SIG-M5 (cell line): ENCODE measurements around the gene PIAS4.

Experiments used
- DNase-seq: peaks from one replicate; lab custom pipeline; 2025; lab: John Stamatoyannopoulos, UW

The PIAS4 gene

DNA sequence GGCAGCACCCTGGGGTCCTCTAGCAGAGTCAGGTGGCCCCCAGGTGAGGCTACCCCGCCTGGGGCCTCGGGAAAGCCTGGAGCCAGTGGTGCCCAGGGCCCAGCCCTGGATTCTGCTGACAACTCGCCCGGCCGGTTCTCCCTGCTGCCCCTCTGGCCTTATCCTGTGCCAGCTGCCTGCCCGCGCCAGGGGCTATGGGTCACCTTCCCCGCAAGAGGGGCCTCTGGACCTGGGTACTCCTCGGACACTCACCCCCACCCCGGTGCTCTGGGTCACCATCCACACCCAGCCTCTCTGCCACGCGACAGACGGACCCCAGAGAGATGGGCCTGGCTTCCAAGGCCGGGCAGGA lies 35.2 kb downstream of the PIAS4 start:
- no peak for DNase-seq

DNA sequence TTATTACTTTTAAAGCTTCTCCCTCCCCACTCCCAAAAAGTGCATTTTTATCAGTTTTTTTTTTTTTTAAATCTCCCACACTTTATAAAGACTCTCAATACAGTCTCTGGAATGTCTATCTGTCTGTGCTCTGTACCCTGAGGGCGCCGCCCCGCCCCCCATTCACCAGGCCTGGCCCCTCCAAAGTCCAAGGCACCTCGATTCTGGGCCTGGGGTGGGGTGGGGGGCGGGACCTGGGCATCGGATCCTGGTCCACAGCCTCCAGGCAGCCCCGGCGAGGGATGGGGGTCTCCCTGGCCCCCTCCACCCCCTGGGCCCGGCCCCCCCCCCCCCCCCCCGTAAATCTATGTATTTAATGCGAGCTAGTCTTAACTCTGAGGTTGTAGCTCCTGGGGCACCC lies 35.9 kb downstream of the PIAS4 start:
- no peak for DNase-seq

DNA sequence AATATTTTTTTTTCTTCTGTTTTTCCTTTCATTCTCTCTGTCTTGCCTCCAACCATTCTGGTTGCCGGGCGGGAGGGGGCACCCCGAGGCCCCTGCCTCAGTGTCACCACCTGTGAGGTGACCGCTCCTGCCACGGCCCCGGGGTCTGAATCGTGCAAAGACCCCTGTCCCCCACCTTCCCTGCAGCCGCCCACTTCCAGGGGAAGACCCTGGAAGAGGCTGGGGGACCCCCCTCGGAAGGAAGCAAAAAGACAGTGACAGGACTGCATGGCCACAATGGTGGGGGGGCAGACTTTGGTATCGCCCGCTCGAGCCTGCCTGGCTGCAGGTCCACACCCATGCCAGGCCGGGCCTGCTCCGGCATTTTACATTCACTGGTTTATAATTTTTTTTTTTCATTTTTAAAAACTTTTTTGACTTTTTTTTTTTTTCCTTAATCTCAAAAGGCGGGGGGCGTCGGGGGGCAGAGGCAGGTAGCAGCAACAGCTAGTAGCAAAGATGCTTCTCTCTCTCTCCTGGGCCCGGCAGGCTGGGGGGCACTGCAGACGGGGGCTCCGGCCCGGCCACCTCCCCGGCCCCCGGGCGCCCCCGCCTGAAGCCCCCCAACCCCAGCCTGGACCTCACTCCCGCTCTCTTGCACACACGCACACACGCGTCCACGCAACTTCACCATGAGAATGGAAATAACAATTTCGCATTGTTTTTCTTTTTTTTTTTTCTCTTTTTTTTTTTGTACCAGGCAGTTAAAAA lies 36.6 kb downstream of the PIAS4 start:
- no peak for DNase-seq

DNA sequence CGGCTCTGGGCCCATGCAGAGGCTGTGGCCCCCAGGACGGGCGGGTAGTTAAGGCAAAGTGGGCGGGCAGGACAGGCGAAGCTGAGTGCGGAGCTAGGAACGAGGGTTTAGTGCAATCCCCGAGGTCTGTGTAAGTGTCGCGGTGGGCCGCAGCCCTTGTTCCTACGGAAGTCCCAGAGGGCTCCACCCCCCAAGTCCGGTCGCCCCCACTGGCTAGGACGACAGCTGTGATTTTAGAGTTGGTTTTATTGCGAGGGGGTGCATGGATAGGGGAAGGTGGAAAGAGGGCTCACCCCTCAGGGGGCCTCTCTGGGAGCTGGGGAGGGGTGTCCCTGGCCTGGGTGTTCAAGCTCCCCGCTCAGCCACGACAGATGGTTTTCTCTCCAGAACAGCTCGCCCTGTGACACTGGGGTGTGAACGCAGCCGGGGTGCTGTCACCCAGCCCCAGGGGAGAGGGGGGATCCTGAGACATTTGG lies 37.5 kb downstream of the PIAS4 start:
- DNase-seq, result no peak

DNA sequence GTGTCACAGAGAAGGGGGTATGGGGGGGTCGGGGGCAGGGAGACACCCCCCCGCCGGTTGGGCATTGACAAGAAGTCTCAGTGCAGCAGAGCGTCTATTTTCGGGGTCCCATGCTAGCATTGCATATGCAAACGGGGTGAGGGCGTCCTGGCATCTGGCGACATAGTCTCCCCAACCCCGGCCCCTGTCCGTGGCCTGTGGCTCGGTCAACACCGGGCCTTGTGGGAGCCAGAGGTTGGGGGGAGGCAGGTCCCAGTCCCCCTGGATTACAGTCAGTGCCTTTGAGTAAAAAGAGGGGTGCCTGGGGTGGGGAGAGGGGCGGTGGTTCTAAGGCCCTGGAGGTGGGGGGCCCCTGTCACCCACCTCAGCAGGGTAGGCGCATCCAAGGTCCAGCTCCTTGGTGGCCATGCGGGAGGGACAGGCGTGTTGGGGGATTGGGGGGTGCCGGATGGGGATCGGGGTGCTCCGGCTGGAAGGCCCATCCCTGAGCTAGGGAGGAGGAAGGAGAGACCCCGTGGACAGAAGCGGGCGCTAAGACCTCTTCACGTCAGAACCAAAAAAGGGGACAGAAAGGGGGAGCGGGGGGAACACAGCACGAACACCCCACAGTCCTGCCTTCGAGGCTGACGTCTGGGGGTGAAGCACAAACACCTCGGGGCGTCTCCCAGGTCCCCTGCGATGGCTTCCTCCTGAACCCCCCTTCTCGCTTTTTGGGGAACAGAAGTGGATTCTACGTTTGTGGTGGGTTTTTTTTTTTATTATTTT lies 38.2 kb downstream of the PIAS4 start:
- no peak for DNase-seq

DNA sequence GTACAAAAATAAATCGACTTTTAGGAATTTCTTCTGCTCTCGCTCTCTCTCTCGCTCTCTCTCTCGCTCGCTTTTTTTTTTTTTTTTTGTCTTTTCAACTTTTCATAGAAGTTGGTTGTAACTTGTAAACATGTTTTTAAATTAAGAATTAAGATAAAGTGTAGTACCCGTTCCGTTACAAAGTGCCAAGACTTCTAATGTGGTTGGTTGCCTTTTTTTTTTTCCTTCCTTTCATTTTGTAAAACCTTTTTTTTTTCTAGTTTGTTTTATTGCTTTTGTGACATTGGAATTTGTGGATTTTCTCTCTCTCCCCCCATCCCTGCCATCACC lies 38.8 kb downstream of the PIAS4 start:
- DNase-seq, result no peak

DNA sequence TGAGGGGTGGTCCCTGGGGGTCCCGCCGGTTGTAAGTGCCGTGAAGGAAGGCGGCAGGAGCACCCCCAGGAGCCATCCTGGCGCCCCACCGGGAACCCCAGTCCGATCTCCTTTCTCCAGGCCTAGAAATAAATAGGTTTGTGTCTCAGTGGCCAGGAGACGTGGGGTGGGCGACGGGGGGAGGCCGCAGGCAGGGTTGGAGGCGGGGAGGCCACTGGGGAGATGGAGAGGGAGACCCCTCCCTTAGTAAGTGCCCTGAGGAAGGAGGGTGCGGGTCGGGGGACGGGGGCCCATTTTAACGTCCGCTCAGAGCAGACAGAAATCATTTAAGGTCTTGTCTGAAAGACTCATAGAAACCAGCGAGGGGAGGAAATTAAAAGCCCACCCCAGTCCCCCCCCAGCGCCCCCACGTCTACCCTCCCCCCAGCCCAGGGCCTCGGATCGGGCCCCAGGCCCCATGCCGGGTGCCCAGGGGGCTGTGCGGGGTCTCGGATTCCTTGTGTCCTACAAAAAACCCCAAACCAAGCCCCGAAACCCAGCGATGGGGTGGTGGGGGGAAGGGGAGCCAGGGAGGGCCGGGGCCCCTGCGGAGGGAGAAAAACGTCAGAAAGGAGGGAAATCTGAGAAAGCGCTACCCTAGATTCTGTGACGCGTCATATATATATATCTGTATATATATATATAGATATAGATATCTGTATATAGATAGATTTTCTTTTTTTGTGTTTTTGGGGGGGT lies 39.6 kb downstream of the PIAS4 start:
- DNase-seq, result no peak

DNA sequence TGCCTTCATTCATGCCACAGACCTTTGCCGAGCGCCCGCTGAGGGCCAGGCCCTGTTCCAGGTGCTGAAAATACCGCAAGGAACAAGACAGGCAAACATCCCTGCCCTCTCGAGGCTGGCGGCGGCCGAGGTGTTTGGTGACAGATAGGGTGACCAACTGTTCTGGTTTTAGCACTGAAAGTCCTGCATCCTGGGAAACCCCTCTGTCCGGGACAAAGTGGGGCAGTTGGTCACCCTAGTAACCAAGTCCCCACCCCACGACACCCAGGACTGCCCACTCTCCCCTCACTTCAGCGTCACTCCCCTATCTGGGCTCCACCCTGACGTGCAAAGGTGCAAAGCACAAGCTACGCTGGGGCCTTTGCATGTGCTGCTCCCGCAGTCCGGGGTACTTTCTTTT lies 41.9 kb downstream of the PIAS4 start:
- DNase-seq, result no peak

DNA sequence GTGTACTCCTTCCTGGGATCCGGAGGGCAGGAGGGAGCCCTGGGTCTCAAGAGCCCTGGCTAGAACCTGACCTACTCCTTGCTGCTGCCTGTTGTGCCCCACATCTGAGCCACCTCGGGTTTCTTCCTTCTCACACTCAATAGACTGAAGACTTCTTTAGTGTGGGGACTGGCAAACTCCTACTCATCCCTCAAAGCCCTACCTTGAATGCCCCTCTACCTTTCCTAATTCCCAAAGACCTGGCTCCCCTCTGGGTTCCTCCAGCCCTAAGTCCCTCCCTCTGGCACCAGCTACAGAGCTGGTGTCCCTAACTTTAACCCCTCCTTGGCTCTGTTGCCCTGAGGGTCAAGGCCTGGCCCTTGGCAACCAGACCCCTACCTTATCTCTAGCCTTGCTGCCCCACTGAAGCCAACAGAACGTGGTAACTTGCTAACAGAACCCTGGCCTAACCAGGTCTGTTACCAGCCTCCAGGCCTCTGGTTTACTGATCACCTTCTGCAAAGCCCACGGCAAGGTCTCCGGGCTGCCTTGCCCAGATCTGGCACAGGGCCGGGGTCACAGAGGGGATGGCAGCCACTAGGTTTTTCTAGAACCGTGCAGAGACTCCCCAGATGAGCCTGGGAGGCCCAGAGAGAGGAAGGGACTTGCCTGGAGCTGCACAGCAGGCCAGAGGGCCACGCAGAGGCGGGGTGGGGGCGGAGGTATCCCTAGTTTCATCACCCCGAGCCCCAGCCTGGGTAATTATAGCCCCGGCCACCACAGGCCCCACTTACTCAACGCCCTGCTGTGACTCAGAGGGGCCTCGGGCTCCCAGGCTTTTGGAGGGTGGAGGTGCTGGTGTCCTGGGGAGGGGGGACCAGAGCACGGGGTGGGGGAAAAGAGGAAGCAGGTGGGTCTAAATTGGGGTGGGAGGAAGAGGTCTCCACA lies 43.9 kb downstream of the PIAS4 start:
- DNase-seq, result peak; percentile 74

DNA sequence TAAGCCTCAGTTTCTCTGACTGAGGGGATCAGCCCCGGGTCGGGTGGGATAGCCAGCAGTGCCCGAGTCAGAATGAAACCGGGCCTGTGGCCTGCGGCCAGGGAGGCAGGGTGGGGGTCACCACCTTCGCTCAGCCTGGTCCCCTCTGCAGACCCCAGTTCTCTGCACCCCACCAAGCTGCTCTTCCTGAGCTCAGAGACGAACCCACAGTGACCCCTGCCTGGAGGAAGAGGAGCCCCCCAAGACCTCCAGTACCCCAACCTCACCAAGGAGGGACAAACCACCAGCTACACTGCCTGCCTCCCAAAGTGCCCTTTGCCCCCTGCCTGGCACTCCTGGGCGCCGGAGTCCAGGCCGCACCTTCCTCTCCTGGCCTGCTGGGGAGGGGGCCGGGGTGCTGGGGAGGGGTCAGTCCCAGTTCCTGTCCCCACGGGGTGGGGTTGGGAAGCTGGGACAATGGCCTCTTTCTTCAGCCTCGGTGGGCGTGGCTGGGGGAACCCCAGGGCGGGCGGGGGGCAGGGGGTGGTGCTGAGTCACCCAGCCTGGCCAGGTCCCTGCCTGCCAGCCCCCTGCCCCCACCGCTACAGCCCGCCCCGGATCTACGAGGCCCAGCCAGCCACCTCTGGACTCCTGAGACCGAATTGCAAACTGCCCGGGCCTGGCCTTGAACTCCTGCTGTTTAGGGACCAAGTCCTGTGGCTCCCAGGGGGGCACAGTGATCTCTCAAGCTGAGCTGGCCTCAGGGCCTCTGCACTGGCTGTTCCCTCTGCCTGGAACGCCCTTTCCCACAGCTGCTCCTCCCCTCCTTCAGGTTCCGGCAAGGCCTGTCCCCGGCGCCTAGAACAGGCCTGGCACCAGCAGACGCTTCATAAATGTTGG lies 44.8 kb downstream of the PIAS4 start:
- no peak for DNase-seq

DNA sequence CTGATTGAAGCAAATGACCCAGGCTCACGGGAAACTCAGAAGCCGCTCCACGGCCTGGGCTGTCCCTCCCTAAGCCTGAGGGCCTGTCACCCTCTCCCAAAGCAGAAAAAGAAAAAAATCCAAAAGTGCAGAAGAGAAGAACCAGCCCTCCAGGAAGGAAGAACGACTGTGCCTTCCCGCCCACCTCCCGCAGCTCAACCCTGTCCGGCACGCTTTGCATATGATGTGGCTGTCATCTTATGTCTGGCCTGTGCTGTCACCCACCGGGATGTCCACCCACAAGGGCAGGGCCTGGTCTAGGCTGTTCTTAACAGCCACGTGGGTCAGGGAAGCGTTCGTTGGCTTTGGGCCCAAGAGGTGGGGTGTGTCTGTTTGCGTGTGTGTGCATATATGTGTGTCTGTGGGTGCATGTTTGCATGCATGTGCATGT lies 45.5 kb downstream of the PIAS4 start:
- no peak for DNase-seq

DNA sequence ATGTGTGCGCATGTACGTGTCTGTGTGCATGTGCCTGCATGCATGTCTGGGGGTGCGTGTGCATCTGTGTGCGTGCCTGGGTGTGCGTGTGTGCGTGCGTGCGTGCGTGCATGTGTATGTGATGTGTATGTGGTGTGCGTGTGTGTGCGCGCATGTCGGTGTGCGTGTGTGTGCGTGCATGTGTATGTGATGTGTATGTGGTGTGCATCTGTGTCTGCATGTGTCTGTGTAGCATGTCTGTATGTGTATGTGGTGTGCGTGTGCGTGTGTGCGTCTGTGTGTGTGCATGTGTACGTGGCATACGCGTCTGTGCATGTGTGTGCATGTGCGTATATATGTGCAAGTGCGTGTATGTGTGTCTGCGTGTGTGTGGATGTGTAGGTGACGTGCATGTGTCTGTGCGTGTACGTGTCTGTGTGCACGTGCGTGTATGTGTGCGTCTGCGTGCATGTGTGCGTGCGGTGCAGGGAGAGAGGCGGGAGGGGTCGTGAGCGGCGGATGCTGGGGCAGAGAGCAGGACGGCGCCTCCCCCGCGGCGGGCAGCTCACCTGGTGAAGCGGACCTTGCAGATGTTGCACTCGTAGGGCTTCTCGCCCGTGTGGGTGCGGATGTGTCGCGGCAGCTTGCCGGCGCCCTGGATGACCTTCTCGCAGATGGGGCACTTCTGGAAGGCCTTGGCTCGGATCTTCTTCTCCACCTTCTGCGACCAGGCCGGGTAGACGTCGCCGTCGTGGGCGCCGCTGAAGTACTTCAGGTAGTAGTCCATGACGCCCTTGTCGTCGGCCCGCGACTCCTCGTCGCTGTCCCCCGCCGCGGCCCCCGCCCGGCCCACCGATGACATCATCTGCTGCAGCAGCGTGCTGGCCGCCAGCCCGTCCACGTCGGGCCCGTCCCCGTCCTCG lies 46.1 kb downstream of the PIAS4 start:
- no peak for DNase-seq

DNA sequence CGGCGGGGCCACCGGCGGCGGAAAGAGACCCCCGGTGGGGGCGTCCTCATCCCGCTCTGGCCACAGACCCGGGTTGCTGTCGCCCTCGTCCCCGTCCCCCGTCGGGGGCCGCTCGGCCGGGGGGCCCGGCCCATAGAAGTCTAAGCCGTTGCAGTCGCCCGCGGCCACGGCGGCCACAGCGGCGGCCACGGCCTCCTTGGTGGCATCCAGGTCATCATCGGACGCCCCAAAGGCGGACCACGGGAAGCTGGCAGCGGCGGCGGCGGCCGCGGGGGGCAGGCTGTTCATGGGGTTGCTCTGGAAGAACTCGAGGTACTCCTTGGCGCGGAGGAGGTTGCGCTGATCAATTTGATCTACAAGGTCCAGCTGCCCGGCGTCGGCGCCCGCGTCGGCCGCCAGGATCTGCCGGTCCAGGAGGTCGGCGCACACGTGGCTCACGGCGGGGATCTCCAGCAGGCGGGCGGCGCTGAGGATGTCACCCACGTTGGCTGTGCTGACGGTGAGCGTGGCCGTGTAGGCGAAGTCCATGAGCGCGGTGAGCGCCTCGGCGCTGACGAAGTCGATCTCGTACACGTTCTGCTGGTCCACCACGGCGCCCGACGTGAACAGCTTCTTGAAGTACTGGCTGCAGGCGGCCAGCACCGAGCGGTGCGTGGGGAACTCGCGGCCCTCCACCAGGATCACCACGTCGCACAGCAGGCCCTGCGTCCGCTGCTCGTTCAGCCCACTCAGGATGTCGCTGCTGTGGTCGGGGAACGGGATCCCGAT lies 47.1 kb downstream of the PIAS4 start:
- no peak for DNase-seq

DNA sequence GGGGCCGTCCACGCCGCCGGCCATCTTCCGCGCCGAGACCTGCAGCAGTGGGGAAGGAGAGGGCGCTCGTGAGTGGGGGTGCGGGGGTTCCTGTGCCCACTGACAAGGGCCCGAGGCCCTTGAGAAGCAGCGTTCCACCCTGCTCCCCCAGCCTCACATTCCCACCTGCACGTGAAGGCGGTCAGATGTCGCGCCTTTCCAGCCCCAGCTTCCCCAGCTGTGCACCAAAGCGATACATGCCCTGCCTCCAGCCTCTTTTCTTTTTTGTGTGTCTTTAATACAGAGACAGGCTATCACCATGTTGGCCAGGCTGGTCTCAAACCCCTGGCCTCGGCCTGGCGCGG lies 47.6 kb downstream of the PIAS4 start:
- no peak for DNase-seq

DNA sequence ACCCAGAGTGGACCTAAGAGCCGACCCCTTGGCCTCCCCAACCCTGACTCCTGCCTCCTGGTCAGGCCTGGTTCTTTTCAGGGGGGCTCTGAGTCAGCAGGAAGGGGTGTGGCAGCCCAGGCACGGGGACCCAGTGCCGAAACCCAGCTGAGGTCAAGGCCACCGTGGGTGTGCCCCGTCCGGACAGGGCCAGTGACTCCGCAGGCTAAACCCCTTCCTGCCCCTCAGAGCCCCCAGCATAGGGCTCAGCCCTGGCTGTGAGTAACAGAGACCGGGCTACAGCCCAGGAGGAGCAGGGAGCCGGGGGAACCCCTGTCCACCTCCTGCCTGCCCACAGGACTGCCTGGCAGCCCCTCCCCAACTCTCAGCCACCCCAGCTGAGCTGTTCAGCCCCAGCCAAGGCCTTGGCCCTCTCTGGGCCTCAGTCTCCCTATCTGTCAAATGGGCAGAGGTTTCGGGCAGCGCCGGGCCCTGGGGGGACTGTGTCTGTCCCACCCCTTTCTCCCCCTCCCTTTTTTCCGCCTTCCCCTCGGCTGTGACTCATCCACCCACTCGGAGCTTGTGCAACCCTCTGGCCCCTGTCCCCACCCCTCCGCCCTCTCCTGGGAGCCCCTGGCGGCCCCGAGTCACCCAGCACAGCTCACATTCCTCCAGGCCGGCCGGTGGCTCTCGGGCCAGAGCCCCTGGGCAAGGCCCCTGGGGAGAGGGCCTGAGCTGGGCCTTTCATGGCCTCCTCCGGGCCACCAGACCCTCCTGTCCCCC lies 50.6 kb downstream of the PIAS4 start:
- DNase-seq, result no peak

DNA sequence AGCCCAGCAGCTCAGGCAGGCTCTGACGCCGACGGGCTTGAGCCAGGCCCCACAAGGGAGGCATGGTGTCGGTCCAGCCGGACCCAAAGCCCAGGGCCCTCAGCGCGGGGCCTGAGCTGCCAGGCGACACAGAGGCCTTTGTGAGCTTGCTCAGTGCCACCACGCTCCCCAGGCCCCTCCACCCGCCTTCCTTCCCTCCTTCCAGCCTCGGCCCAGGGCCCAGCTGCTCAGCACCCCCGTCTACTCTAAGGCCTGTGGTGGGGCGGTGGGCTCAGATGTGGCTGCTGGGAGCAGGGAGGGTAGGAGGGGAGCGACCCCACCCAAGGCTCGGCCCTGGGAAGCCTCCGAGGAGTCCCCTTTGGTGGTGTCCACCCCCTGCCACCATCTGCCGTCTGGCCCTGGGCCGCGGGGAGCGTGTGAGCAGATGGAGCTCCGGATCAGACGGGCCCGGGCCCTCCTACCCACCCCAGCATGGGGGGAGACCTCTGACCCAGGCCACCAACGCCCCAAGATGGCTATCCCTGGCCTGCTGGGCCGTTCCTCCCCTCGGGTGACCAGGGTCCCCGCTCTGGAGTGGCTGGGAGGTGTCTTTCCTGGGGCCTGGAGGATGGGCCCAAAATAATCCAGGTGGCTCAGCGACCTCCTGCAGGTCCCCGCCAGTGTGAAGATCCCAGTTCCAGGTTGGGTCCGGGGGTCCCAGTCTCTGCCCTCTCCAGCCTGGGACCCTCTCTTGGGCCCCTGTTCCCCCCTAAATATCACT lies 51.3 kb downstream of the PIAS4 start:
- no peak for DNase-seq

DNA sequence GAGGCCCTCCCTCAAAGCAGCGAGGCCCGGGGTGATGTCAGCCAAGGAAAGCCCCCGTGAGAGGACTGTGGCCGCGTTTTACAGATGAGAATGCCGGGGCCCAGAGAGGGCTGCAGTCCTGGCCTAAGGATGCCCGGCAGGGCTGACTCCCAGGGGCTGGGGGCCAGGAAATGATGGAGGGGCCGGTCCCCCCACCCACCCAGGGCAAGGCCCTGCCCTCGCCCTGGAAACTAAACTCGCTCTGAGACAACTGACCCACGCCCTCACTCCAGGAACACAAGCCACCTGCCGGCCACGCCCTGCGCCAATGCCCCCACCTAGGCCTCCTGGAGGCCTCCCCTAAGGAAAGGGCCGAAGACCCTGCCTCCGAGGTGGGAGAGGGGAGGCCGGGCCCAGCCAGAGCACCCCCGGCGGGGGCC lies 51.9 kb downstream of the PIAS4 start:
- no peak for DNase-seq
